HCT116 (cell line): ENCODE results near the gene ACP7. TPM values are rescaled to one million over a fixed set of nuclear protein-coding genes. Genes with fewer than 3 reads are reported as not detected.
A peak's percentile ranks its signal among the peaks of the same experiment; 100 is the strongest.

ENCODE experiments used
- ATAC-seq: fragments of 200-7000 bp; cut with Tn5 transposase; 2 replicates; pipeline ENCODE4 v1.9.1; 2020; ENCODE audit warnings: mild to moderate bottlenecking, moderate library complexity
- BruUV-seq: library from RNA; stranded (reverse); fragments of 400-500 nt; replicated peaks from 2 replicates; lab custom pipeline; 2021; lab: Mats Ljungman, UMichigan
- CTCF ChIA-PET: fragments of 300-600 bp; sonication (Branson Sonifier 250); formaldehyde crosslinking; loops from one replicate; lab custom pipeline; 2021; ENCODE audit warnings: antibody characterized with exemption; lab: Charles Lee
- POLR2A ChIA-PET: fragments of 300-600, 350-600 bp; sonication (Branson Sonifier 250); formaldehyde crosslinking; loops from one replicate; lab custom pipeline; 2021; ENCODE audit warnings: antibody characterized with exemption; lab: Charles Lee
- RAD21 ChIA-PET, 2 experiments: fragments of 300-600 bp; sonication (Branson Sonifier 250); formaldehyde crosslinking; loops; one replicate each; lab custom pipeline; 2023; ENCODE audit warnings: low total read pairs in 2 of 2; ENCODE audit not compliant: uncharacterized antibody in 2 of 2, unreplicated experiment in 2 of 2, low non-redundant PET in 1 of 2; lab: Charles Lee
- DNase-seq: peaks from one replicate; pipeline ENCODE4 v3.0.0-alpha.2; 2010; ENCODE audit warnings: low read depth, low spot score
- H2AFZ ChIP-seq: fragments of 200-600 bp; shearing (Covaris generic), sonication (generic); 2 replicates; pipeline ENCODE4 v1.6.1; 2017; ENCODE audit warnings: low read depth, mixed run types, mixed read lengths, antibody characterized with exemption, low read length; ENCODE audit not compliant: poor library complexity, severe bottlenecking
- H3K27ac ChIP-seq: 2 replicates; pipeline ENCODE4 v1.5.1; 2012; ENCODE audit warnings: low read depth, low read length
- H3K27me3 ChIP-seq: fragments of 200-600 bp; sonication (generic); 2 replicates; pipeline ENCODE4 v1.6.1; 2016; ENCODE audit warnings: mixed run types, low read length, mixed read lengths; ENCODE audit not compliant: insufficient read depth
- H3K36me3 ChIP-seq, 2 experiments: fragments of 200-500 bp in 1 of 2; fragments of 200-600 bp in 1 of 2; sonication (Bioruptor generic) in 1 of 2; sonication (generic) in 1 of 2; 2 replicates each; pipeline versions ENCODE4 v1.5.1 to v1.6.1; 2014 to 2016; ENCODE audit warnings: low read length in 2 of 2, inconsistent platforms in 1 of 2, mixed read lengths in 1 of 2, mixed run types in 1 of 2; ENCODE audit not compliant: insufficient read depth in 2 of 2, control insufficient read depth in 1 of 2
- H3K4me1 ChIP-seq, 2 experiments: fragments of 200-600 bp in 1 of 2; sonication (generic) in 1 of 2; 2 replicates each; pipeline versions ENCODE4 v1.5.1 to v1.6.1; 2012 to 2017; ENCODE audit warnings: low read length in 2 of 2, inconsistent platforms in 1 of 2, mild to moderate bottlenecking in 1 of 2, mixed read lengths in 1 of 2, mixed run types in 1 of 2, moderate library complexity in 1 of 2; ENCODE audit not compliant: insufficient read depth in 2 of 2, control insufficient read depth in 1 of 2
- H3K4me2 ChIP-seq: fragments of 200-600 bp; sonication (generic); 2 replicates; pipeline ENCODE4 v1.6.1; 2017; ENCODE audit warnings: mixed run types, low read length, mixed read lengths
- H3K4me3 ChIP-seq, 2 experiments: fragments of 200-600 bp in 1 of 2; sonication (generic) in 1 of 2; replicated peaks in 1 of 2; 2 replicates each; pipeline ENCODE4 v1.5.1; 2011 to 2016; ENCODE audit warnings: low read length in 2 of 2, control low read depth in 1 of 2, low read depth in 1 of 2, mild to moderate bottlenecking in 1 of 2, mixed read lengths in 1 of 2, mixed run types in 1 of 2
- H3K79me2 ChIP-seq: fragments of 200-600 bp; sonication (generic); 2 replicates; pipeline ENCODE4 v1.6.1; 2017; ENCODE audit warnings: mild to moderate bottlenecking, mixed run types, low read length, moderate library complexity, mixed read lengths; ENCODE audit not compliant: insufficient read depth
- H3K9ac ChIP-seq: fragments of 200-600 bp; sonication (generic); 2 replicates; pipeline ENCODE4 v1.6.1; 2016; ENCODE audit warnings: low read length, mixed read lengths
- H3K9me2 ChIP-seq: fragments of 200-600 bp; sonication (generic), shearing (Covaris generic); 2 replicates; pipeline ENCODE4 v1.6.1; 2017; ENCODE audit warnings: mixed run types, mild to moderate bottlenecking, moderate library complexity; ENCODE audit not compliant: insufficient read depth
- H3K9me3 ChIP-seq, 2 experiments: fragments of 200-500 bp in 1 of 2; fragments of 200-600 bp in 1 of 2; sonication (Bioruptor generic) in 1 of 2; sonication (generic) in 1 of 2; 2 replicates each; pipeline ENCODE4 v1.6.1; 2014 to 2017; ENCODE audit warnings: low read length in 2 of 2, mixed read lengths in 2 of 2, inconsistent platforms in 1 of 2, low read depth in 1 of 2, mild to moderate bottlenecking in 1 of 2, mixed run types in 1 of 2, moderate library complexity in 1 of 2; ENCODE audit not compliant: control insufficient read depth in 1 of 2, insufficient read depth in 1 of 2
- H4K20me1 ChIP-seq: fragments of 200-600 bp; sonication (generic), shearing (Covaris generic); 2 replicates; pipeline ENCODE4 v1.6.1; 2017; ENCODE audit warnings: mixed run types, mild to moderate bottlenecking, moderate library complexity; ENCODE audit not compliant: insufficient read depth
- CEBPB ChIP-seq: IDR thresholded peaks from 2 replicates; pipeline ENCODE4 v1.6.1; 2012; ENCODE audit warnings: low read depth
- EZH2 ChIP-seq: fragments of 200-600 bp; sonication (generic); IDR thresholded peaks from 2 replicates; pipeline ENCODE4 v1.6.1; 2017; ENCODE audit warnings: antibody characterized with exemption, mixed run types
- EZH2phosphoT487 ChIP-seq: fragments of 200-600 bp; IDR thresholded peaks from 2 replicates; pipeline ENCODE4 v1.6.1; 2018; ENCODE audit warnings: antibody characterized with exemption, borderline replicate concordance
- FOSL1 ChIP-seq: IDR thresholded peaks from 2 replicates; pipeline ENCODE4 v1.6.1; 2012; ENCODE audit warnings: low read depth
- POLR2A ChIP-seq: IDR thresholded peaks from 2 replicates; pipeline ENCODE4 v1.7.0; 2011; ENCODE audit warnings: borderline replicate concordance; ENCODE audit not compliant: insufficient read depth, insufficient read length; ENCODE audit errors: extremely low read depth
- POLR2AphosphoS5 ChIP-seq: IDR thresholded peaks from 2 replicates; pipeline ENCODE4 v1.6.1; 2011; ENCODE audit warnings: mild to moderate bottlenecking, low read depth, low read length, moderate library complexity
- RAD21 ChIP-seq: IDR thresholded peaks from 2 replicates; pipeline ENCODE4 v1.6.1; 2012; ENCODE audit warnings: low read depth, mild to moderate bottlenecking
- SP1 ChIP-seq: IDR thresholded peaks from 2 replicates; pipeline ENCODE4 v1.6.1; 2012; ENCODE audit warnings: low read depth
- TCF7L2 ChIP-seq: IDR thresholded peaks from 2 replicates; pipeline ENCODE4 v1.7.0; 2011; ENCODE audit warnings: borderline replicate concordance, inconsistent platforms; ENCODE audit not compliant: insufficient read depth, insufficient read length; ENCODE audit errors: extremely low read depth
- YY1 ChIP-seq: IDR thresholded peaks from 2 replicates; pipeline ENCODE4 v1.6.1; 2011; ENCODE audit warnings: low read length, low read depth, moderate library complexity, mild to moderate bottlenecking; ENCODE audit not compliant: insufficient replicate concordance; ENCODE audit errors: extremely low read depth
- intact Hi-C: fragments of 100-400 bp; cut with micrococcal nuclease; formaldehyde crosslinking; loops from 2 replicates; pipeline ENCODE4 v1.10.0; 2022
- total RNA-seq: library from RNA; stranded (reverse); gene quantifications from one replicate; pipeline ENCODE4 v1.2.1, GENCODE V29; 2021; ENCODE audit not compliant: unreplicated experiment
- TF ChIP-seq, protein P1 (sequence below), 3 experiments: fragments of 200-600 bp in 1 of 3; sonication (generic) in 1 of 3; IDR thresholded peaks in 2 of 3; conservative IDR thresholded peaks in 1 of 3; 2 replicates each; pipeline ENCODE4 v1.5.1; 2012 to 2017; ENCODE audit warnings: low read depth in 2 of 3, low read length in 2 of 3, antibody characterized with exemption in 1 of 3, borderline replicate concordance in 1 of 3, control low read depth in 1 of 3, mild to moderate bottlenecking in 1 of 3, mixed read lengths in 1 of 3, mixed run types in 1 of 3, moderate library complexity in 1 of 3; ENCODE audit not compliant: insufficient read depth in 1 of 3

ACP7 gene
- total RNA-seq, 1 experiment from 2014 or later = 4.7 TPM

DNA sequence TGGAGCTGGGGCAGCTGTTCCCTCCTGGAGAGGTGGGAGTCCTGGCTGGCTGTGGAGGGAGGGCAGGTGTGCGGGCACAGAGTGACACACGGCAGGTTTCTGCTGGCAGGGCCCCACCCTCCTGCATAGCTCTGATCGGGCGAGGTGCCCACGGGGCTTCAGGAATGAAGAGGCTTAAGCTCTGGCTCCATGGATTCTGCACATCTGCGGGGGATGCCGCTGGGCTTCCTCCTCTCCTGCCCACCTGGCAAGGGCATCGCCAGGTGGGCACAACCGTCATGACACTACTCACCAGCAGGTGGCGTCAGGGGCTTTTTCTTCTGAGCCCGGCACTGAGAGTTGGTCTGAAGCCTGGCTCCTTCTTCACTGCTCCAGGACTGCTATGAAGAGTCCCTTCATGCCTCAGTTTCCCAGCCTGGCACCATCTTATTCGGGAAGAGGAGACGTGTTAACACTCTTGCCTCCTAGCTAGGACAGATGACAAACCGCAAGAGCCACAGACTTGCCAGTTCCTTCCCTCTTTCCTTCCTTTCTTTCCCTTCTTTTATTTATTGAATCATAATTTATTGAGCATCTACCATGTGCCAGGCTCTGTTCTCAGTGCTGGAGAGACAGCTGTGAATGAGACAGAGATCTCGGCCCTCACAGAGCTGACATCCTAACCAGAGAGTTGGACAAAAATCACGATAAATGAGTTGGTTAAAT lies 26.2 kb downstream of the ACP7 start:
- H3K9me2 ChIP-seq = no peaks in the 10 kb centered on the region
- peaks cover 17 to 29% of the 10 kb centered on the region in 2 experiments for H3K4me1 ChIP-seq
- H3K9ac ChIP-seq = no peak overlapping the region
- no peak overlapping the region for H3K27ac ChIP-seq
- H4K20me1 ChIP-seq = no peaks in the 10 kb centered on the region
- TF ChIP-seq CEBPB (no peak), SP1 (no peak), POLR2AphosphoS5 (no peak), POLR2A (no peak), EZH2 (no peak), YY1 (no peak), EZH2phosphoT487 (no peak), TCF7L2 (no peak), RAD21 (peak; percentile 75), FOSL1 (no peak)
- TF ChIP-seq, protein P1, sequence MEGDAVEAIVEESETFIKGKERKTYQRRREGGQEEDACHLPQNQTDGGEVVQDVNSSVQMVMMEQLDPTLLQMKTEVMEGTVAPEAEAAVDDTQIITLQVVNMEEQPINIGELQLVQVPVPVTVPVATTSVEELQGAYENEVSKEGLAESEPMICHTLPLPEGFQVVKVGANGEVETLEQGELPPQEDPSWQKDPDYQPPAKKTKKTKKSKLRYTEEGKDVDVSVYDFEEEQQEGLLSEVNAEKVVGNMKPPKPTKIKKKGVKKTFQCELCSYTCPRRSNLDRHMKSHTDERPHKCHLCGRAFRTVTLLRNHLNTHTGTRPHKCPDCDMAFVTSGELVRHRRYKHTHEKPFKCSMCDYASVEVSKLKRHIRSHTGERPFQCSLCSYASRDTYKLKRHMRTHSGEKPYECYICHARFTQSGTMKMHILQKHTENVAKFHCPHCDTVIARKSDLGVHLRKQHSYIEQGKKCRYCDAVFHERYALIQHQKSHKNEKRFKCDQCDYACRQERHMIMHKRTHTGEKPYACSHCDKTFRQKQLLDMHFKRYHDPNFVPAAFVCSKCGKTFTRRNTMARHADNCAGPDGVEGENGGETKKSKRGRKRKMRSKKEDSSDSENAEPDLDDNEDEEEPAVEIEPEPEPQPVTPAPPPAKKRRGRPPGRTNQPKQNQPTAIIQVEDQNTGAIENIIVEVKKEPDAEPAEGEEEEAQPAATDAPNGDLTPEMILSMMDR (IDR thresholded peaks at IDR 0.05 in 2 of 3, conservative IDR thresholded peaks at IDR 0.05 in 1 of 3; ENCODE audit: borderline replicate concordance in 1 of 3, insufficient read depth in 1 of 3, low read depth in 2 of 3, low read length in 2 of 3) = peak; percentile 55 to 87 (median 80)
- no peak overlapping the region for H3K4me3 ChIP-seq
- no peak overlapping the region for H3K4me2 ChIP-seq
- H2AFZ ChIP-seq = no peak overlapping the region
- ChIA-PET CTCF (interaction anchor here (0.9 to 1.5 kb wide), 3 partner anchors 9 to 36 kb away, joined by 3 to 5 read pairs (median 3); no protein-coding TSS in a partner anchor), RAD21 (no interaction called here), POLR2A (no interaction called here)
- peak; percentile 41 for DNase-seq
- ATAC-seq = peak; percentile 78
- H3K27me3 ChIP-seq = no peaks in the 10 kb centered on the region
- no peaks in the 10 kb centered on the region for H3K9me3 ChIP-seq
- intact Hi-C loops = loop anchor here (5.0 kb wide), 2 partner anchors 58 to 148 kb away; no protein-coding TSS in a partner anchor
- no peaks in the 10 kb centered on the region for H3K36me3 ChIP-seq
- H3K79me2 ChIP-seq = no peaks in the 10 kb centered on the region
- BruUV-seq = TSS peak; percentile 45
